HG03457 (cell line): ENCODE measurements around the gene FOXI2.

Source experiments
- ATAC-seq: cut with Tn5 transposase; IDR thresholded peaks from one replicate; pipeline ENCODE4 v1.9.1; 2021; ENCODE audit warnings: moderate number of reproducible peaks; ENCODE audit not compliant: unreplicated experiment

The FOXI2 gene

DNA sequence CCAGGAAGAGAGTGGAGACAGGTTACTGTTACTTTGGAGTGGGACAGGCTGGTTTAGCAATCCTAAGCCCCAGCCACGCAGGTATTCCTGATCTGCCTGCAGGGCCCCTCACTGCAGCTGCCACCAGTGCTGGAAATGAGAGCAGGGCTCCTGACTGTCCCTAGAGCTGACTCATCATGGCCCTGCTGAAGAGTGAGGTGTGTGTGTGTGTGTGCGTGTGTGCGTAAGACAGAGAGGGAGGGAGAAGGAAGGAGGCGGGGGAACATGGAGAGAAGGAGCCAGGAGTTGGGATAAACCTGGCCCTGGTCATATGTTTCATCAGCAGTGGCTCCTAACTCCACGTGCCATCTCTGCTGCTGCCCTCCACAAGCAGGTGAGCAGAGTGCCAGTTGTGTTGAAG lies 3.6 kb downstream of the FOXI2 start:
- no peak for ATAC-seq

DNA sequence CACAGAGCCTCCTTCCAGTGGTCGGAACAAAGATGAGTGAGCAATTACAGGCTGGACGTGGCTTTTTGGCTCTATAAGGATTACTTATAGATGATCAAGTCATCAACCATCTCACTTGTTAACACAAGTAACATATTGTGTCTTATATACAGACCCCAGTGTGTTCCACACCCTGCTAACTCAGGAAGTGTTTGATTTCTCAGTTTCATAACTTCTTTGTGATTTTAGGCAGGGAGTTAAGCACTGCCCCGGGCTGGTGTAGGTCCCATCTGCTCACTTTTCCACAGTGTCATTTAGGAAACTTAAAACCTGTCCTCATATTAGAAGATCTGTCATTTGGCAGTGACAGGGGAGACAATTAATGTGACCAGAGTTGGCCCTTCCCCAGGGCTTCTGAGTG lies 6.2 kb downstream of the FOXI2 start:
- ATAC-seq, result no peak

DNA sequence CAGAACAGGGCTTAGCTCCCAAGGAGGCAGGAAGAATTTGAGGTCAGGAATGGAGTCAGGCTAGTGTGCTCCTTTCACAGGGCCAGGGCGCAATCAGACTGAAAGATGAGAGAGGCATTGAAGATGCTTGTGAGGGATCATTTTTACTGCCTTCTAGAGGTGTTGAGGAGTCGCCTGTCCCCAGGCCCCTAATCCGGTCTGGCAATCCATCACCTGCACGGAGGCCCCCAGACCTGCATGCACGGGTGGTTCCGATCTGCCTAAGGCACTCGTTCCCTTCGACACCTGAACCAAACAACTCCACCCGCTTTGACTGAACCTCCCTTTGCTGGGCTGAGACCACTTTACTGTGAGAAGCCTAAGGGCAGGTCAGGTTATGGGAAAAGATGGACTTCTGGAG lies 8.0 kb downstream of the FOXI2 start:
- no peak for ATAC-seq

DNA sequence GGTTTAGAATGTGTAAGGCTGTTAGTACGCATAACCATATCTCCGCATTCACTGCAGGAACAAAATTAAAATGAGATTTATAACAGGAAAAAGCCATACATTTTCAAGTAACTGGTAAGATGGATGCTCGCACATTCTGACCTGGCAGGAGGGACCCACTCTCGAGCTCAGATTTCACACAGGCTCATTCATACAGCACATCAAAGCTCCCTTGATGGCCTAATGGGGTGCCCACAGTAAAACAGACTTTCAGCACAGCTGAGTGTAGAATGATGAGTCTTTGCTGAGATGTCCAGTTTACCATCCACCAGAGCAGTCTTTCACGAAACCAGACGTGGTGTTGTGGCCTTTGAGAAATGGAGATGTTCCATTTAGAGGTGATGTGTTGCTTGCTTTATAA lies 8.9 kb downstream of the FOXI2 start:
- ATAC-seq, result no peak

DNA sequence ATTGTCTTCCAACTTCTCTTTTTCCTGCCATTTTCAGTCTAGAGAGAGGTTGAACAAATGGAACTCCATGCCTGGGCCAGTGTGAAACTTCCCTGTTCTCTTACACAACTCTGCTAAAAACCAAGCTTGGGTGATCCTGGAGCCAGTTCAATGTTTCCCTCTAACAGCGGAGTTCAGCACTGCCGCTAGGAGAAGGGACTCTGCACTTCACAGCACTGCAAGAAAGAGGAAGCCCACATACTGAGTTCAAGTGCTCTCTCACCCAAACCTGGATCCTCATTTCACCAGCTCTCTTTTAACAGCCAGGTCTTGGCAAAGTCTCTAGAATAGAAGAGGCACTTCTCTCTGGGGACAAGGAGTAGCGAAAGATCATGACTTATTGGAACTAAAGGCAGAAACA lies 18.8 kb downstream of the FOXI2 start:
- no peak for ATAC-seq

DNA sequence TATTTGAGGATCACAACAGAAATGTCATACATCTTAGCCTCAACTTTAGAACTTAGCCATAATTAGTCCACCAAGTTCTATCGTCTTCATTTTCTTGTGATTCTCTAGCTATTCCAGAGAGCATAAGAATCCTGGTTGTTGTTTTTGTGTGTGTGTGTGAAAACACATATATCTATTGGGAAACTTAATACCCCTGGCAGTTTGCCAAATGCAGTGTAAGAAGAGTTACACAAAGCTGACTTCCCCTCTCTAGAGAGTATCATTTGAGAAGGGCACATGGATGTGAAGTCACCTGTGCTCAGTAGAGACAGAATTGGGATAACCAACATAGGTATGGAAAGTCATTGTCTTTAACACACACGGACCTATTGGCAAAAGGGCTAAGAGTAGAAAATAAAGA lies 19.3 kb downstream of the FOXI2 start:
- no peak for ATAC-seq

DNA sequence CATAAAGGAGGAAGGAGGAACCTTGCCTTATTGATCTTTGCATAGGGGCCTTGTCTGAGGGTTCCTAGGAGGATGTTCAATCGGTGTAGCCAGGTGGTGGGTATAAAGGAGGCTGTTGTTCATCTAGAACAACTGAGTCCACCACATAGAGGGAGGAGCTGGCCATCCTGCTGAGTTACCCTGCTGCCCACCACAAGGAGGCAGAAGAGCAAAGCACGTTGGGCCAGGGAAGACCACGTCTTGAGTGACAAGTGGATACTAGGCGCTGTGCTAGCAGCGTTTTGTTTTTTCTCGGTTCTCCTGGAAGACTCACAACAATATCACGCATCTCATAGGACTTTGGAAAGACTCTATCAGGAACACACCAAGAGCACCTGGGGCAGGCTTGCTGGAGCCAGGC lies 20.0 kb downstream of the FOXI2 start:
- ATAC-seq, result no peak

DNA sequence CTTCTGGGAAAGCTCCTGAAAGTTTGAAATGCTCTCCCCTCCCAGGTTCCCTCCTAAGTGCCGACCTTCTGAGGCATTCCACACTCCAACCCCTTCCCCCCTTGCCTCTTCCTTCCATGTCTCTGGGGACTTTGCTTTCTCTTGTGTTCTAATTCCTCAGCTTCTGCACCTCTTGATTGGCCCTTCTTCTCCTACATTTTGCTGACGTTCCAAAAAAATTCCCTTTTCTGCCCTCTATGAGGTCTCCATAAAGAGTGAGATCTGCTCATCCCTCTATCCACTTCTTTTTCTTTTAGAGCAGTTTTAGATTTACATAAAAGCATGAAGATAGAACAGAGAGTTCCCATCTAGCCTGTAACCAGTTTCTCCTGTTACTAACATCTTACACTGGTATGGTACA lies 22.3 kb downstream of the FOXI2 start:
- ATAC-seq, result no peak

DNA sequence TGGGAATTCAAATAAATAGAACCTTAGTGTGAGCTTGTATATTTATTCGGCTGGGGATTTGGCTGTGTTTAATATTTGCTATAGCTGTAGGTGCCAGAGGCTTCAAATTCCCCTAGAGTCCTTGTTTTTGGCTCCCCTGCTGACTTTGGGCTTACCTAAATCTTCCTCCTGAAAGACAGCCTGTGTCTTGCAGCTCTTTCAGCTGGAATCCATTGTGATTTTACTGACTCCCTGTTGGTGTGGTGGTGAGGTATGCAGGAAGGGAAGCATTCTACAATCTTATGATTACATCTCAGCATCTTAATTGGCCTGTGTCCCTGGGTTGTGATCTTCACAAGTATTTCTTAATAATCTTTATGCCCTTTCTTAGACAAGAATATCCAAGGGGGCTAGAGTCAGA lies 25.9 kb downstream of the FOXI2 start:
- ATAC-seq, result no peak

DNA sequence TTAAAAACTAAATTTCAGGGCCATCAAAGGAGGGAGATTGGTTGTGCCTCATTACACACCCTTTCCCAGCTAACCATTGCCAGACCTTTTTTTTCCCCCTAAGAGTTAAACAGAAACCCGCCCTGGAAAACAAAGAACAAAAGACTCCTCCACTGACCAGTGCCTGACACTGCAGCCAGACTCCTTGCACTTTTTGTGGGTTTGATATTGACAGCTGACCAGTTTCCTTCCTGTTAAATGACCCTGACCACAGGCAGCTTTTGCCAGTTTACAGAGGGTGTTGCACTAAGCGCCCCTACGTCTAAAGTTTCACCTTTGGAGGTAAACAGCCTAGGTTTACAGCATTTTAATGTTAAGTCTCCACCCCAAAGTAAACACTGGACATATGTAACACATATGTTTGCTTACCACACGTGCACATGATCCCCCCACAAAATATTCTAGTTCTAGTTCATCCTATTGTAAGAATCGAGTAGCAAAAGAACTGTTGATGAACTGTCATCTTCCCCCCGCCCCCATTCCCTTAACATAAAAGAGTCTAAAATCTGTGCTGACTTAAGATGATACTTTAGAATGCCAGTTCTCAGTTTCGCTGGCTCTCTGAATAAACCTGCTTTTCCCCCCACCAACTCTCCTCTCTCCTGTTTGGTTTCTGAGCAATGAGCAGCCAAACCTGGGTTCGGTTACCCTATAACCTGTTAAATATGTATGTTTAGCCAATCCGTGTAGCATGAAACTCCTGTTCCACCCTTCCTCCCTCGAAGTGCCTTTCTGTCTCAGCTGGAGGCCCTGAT lies 38.0 kb downstream of the FOXI2 start:
- no peak for ATAC-seq

DNA sequence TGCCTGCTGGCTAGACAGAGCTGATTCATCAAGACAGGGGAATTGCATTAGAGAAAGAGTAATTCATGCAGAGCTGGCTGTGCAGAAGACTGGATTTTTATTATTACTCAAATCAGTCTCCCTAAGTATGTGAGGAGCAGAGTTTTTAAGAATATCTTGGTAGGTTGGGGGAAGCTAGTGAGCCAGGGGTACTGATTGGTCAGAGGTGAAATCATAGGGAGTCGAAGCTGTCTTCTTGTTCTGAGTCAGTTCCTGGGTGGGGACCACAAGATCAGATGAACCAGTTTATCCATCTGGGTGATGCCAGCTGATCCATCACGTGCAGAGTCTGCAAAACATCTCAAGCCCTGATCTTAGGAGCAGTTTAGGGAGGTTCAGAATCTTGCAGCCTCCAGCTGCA lies 39.8 kb downstream of the FOXI2 start:
- ATAC-seq, result no peak

DNA sequence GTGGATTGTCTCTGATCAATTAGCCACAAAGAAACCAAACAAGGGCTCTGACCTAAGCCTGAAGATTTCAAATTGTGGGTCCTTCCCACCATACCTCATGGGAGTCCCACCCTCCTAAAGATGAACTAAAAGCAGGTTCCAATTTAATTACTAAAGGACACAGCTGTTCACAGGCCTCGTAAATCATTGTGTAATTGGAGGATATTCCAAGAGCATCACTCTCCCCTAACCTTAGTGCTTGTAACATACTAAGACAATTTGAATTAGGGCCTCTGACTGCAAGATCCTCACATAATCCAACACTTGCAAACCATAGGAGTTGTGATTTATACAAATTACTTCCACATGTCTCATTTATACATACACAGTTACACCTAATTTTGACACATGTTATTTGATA lies 44.4 kb downstream of the FOXI2 start:
- ATAC-seq, result no peak

DNA sequence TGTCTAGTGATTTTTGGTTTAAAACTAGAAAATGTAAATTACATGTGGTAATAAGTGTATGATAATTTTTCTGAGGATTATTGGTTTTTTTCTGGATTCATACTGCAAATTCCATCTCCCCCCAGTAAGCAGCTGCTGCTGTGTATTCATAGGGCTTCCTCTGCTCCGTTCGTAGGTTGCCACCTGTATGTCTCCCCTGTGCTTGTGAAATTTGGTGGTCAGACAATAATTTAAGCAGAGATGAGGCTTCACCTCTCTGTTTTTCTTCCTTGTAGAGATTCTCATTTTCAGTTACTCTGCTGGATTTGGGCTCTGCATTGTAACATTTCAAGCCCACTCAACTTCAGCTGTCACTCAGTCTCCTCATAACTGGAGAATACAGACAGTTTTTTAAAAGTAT lies 50.9 kb downstream of the FOXI2 start:
- ATAC-seq, result no peak

DNA sequence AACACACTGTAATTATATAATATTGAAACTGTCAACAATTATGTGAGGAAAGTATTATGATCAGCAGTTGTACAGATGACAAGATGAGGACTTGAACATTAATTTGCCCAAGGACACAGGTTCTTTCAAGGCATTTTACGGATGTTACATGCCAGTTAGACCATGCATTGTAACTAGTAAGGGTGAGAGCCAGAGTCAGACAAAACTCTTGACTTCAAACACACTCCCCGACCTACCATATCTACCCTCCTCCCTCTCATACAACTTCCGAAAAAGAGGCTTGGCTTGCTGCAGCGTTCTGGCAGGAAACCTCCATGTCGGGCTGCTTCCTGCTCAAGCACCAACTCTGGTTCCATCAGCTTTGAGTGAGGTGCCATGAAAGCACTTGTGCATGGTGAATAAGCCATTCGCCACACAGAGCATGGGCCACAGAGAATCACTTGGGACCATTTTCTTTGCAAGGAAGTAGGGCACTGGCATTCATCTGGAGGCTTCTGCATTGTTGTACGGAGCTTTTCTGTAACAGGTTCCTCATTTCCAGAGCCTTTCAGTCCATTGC lies 53.2 kb downstream of the FOXI2 start:
- ATAC-seq, result no peak
